Hepatocyte (in vitro differentiated cells): ENCODE measurements around the gene FBXO42.

ENCODE experiments used
- EZH2 ChIP-seq: fragments of 200-600 bp; sonication (generic); IDR thresholded peaks from 2 replicates; pipeline ENCODE4 v1.6.1; 2016; ENCODE audit warnings: antibody characterized with exemption, mild to moderate bottlenecking, borderline replicate concordance
- EZH2phosphoT487 ChIP-seq: fragments of 200-600 bp; sonication (generic); IDR thresholded peaks from one replicate; pipeline ENCODE4 v1.6.1; 2018; ENCODE audit warnings: antibody characterized with exemption, mild to moderate bottlenecking, low read depth, moderate library complexity; ENCODE audit not compliant: unreplicated experiment, severe bottlenecking
- TF ChIP-seq, protein P1 (sequence below): fragments of 200-600 bp; sonication (generic); IDR thresholded peaks from 2 replicates; pipeline ENCODE4 v1.5.1; 2016; ENCODE audit warnings: antibody characterized with exemption, mild to moderate bottlenecking; ENCODE audit not compliant: poor library complexity

DNA sequence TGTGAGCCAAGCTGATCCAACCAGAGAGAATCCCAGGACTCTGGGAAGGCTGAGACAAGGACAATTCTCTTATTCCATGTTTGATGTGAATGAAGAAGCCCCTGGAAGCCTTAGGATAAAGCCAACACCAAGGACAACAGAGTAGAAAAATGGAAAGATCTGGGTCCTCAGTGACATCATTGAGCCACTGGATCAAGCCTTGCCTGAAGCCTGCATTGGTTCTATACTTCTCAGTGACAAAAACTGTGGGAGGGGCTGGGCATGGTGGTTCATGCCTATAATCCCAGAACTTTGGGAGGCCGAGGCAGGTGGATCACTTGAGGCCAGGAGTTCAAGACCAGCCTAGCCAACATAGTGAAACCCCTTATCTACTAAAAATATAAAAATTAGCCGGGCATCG lies 155.4 kb downstream of the FBXO42 start:
- TF ChIP-seq, protein P1, sequence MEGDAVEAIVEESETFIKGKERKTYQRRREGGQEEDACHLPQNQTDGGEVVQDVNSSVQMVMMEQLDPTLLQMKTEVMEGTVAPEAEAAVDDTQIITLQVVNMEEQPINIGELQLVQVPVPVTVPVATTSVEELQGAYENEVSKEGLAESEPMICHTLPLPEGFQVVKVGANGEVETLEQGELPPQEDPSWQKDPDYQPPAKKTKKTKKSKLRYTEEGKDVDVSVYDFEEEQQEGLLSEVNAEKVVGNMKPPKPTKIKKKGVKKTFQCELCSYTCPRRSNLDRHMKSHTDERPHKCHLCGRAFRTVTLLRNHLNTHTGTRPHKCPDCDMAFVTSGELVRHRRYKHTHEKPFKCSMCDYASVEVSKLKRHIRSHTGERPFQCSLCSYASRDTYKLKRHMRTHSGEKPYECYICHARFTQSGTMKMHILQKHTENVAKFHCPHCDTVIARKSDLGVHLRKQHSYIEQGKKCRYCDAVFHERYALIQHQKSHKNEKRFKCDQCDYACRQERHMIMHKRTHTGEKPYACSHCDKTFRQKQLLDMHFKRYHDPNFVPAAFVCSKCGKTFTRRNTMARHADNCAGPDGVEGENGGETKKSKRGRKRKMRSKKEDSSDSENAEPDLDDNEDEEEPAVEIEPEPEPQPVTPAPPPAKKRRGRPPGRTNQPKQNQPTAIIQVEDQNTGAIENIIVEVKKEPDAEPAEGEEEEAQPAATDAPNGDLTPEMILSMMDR = no peak
- no peak for TF ChIP-seq EZH2phosphoT487
- TF ChIP-seq EZH2 = no peak
